GM08714 (cell line): ENCODE measurements around the gene GNG7.
A peak's percentile ranks its signal among the peaks of the same experiment; 100 is the strongest.

Experiments used
- H3K4me3 ChIP-seq: fragments of 200-500 bp; sonication (Bioruptor generic); 2 replicates; pipeline ENCODE4 v1.5.1; 2014; ENCODE audit warnings: mild to moderate bottlenecking, low read length, inconsistent platforms
- ZNF274 ChIP-seq: IDR thresholded peaks from 2 replicates; pipeline ENCODE4 v1.6.1; 2012; ENCODE audit warnings: mild to moderate bottlenecking, low read depth, low read length

The GNG7 gene

DNA sequence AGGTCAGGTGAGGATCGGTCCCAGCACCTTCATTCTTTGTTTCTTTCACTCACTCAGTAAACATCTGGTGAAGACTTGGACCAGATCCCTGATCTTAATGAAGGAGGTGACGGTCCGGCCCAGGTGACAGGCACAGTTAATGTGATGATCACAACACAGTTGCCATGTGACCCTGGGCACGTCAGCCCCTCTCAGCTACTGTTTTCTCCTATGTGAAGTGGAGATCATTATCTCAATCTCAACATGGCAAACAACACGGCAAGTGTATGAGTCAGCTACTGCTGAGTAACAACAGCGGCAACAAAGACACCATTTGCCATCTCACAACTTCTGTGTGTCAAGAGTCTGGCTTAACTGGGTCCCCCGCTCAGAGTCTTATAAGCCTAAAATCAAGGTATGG lies 74.6 kb downstream of the GNG7 start:
- TF ChIP-seq ZNF274, result no peak
- H3K4me3 ChIP-seq, result no peak overlapping the region

DNA sequence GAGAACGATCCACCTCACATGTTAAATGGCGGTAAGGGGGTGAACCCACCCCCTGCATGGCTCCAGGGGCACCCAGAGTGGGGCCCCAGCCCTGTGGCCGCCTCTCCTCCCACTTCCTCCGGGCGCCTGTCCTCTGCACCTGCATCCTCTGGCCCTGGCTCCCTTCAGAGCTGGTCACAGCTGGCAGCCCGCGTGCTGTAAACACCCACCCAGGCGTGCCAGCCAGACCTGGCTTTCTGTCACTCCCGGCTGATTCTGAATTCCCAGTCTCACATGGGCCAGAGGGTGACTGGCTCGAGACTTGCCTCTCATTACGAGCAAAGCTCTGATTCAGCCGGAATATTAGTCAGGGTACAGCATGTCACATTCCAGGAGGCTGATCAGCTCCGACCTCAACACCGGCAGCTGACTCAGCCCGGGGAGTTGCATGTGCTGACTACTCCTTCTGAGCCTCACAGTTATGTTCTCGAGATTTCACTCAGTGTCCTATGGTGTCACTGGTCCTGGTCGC lies 75.1 kb downstream of the GNG7 start:
- TF ChIP-seq ZNF274, result no peak
- H3K4me3 ChIP-seq, result no peak overlapping the region

DNA sequence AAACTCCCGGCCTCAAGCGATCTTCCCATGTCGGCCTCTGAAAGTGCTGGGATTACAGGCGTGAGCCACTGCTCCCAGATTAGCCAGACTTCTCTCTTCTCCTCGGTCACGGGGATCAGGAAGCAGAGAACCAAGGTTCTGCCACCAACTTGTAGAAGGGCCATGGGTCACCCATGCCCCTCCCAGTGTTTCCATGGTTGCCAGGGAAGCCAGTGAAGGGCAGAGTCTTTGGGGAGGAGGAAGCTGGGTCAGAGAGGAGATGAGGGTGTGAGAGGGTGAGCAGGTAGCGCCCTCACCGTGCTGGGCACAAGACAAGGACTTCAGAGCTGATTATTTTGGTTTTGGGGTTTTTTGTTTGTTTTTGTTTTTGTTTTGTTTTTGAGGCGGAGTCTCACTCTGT lies 77.1 kb downstream of the GNG7 start:
- H3K4me3 ChIP-seq, result no peak overlapping the region
- no peak for TF ChIP-seq ZNF274

DNA sequence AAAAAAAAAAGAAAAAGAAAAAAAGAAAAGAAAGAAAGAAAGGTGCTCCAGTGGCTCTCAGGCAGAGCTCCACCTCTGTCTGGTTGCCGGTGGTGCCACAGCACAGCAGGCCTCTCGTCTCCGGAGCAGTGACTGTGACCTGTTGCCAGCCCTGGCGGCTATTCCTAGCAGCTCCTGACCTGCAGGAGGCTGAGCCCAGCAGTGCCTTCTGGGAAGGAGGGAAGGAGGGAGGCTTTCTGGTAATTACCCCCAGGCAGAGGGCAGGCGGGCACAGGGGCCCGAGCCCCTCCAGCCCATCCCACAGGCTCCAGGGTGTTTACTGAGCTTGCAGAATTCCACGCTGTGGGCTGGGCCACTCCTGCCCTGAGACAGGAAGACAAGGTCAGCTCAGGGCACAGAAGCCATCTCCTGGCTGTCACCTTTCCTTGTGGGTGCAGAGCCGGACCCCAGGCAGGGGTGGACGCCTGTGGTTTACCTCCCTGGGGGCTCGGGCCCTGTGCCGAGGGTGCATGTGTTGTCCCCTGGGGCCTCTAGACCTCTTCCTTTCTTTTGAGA lies 77.9 kb downstream of the GNG7 start:
- TF ChIP-seq ZNF274, result no peak
- no peak overlapping the region for H3K4me3 ChIP-seq

DNA sequence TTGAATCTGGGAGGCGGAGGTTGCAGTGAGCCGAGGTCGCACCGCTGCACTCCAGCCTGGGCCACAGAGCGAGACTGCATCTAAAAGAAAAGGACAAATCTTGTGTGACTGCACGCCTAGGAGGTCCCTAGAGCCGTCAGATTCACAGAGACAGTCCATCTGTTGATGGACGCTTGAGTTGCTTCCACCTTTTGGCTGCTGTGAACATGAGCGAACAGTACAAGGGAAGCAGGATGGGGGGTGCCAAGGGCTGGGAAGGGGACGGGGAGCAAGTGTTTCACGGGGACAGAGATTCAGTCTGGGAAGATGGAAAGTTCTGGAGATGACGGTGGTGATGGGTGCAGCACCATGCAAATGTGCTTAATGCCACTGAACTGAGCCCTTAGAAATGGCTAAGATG lies 78.7 kb downstream of the GNG7 start:
- no peak for TF ChIP-seq ZNF274
- H3K4me3 ChIP-seq, result no peak overlapping the region

DNA sequence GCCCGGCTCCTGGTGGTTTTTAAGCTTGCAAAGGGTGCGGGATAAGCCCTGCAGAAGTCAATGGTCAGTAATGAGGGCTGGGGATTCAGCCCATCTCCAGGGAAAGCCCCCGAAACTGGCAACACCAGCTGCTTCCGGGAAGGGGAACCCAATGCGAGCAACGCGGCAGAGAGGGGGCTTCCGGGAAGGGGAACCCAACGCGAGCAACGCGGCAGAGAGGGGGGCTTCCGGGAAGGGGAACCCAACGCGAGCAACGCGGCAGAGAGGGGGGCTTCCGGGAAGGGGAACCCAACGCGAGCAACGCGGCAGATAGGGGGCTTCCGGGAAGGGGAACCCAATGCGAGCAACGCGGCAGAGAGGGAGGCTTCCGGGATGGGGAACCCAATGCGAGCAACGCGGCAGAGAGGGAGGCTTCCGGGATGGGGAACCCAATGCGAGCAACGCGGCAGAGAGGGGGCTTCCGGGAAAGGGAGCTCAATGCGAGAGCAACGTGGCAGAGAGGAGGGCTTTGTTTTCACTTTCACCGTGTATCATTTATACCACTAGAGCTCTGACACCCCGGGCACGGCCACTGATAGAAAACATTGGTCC lies 80.0 kb downstream of the GNG7 start:
- peak overlapping the region; percentile 33; the same call in 1 of the 2 replicates for H3K4me3 ChIP-seq

DNA sequence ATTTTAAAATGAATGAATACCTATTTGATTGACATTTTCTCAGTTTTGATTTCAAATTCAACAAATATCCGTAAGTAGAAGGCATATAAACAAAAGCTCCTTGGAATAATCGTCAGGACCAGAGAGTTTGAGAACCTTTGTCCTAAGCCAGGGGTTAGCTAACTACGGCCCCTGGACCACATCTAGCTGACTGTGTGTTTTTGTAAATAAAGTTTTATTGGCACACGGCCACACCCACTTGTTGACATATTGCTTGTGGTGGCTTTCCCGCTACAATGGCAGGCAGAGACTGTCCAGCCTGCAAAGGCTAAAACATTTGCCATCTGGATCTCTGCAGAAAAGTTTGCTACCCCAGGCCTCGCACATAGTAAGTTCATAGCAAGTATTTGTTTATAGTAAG lies 83.4 kb downstream of the GNG7 start:
- no peak overlapping the region for H3K4me3 ChIP-seq
- no peak for TF ChIP-seq ZNF274

DNA sequence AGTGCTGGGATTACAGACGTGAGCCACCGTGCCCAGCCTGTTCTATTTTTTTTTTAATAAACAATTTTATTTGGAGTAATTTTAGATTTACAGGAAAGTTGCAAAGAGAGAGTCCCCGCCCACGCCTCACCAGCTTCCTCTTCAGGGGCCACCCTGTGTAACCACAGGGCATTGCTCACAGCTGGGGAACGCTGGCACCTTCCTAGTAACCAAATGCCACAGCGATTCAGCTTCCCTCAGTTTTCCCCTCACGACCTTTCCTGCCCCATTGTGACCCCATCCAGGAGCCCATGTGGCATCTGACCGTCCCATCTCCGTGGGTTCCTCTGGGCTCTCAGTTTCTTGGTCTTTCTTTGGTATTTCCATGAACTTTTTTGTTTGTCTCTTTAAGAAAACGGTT lies 83.9 kb downstream of the GNG7 start:
- TF ChIP-seq ZNF274, result no peak
- no peak overlapping the region for H3K4me3 ChIP-seq

DNA sequence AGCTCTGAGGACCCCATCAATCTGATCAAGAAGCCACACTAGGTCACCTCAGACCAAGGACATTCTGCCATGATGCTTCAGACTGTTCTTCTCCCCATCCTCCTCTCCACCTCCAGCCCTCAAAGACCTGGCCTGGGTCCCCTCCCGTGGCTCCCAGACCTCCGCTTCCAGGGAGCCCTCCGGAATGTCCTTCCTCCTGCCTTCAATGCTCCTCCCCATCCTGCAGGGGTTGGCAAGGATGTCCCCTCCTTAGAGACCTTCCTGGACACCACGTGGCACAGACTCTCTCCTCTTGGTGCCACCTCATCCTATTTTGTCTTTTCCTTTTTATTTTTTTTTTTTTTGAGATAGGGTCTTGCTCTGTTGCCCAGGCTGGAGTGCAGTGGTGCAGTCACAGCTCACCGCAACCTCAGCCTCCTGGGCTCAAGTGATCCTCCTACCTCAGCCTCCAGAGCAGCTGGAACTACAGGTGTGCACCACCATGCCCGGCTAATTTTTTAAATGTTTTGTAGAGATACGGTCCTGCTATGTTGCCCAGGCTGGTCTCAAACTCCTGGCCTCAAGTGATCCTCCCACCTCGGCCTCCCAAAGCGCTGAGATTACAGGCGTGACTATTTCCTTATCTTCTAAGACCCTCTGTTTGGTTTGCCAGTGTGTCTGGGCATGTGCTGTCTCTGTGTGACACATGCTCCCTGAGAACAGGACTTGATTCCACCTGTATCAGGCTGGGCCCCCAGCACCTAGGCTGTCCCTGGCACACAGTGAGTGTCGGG lies 84.9 kb downstream of the GNG7 start:
- no peak overlapping the region for H3K4me3 ChIP-seq
- no peak for TF ChIP-seq ZNF274

DNA sequence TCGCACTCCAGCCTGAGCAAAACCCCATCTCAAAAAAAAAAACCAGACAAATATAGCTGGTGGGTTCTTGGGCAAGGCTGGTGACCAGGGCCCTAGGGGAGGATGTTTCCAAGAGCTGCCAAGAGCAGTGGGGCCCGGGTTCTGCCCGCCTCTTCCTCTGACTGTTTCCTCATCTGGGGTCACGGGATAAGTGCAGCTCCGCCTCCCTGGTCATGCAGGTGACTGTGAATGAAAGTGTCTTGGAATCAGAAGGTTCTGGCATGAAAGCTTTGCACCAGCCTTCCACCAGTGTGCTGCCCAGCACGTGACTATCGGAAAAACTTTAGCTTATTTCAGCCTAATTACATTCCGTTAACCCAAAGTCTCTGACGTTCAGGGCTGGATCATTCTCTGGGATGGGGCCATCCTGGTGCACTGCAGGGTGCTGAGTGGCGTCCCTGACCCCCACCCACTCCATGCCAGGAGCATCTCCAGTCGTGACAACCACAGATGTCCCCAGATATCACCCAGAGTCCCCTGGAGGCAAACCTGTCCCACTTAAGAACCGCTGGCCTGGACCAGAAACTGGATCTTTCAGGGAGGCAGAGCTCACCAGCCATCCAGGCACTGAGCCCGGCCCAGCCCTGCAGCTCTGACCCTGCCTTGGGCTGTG lies 85.6 kb downstream of the GNG7 start:
- TF ChIP-seq ZNF274, result no peak
- H3K4me3 ChIP-seq, result no peak overlapping the region

DNA sequence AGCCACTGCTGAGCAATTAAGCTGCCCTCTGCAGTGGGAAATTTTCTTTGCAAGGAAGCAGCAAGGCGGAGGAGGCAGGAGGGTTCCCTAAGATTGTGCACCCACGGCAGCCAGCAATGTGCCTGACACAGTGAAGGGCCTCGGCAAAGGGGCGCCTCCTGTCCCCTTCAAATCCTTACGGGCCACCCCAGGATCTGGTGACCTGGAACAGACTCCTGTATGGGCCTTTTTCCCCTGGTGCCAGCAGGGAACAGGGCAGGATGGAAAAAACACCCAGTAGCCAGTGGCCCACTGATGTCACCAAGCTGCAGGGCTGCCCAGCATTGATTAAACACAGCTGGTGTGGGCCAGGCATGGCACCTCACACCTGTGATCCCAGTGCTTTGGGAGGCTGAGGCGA lies 86.7 kb downstream of the GNG7 start:
- H3K4me3 ChIP-seq, result no peak overlapping the region
- no peak for TF ChIP-seq ZNF274

DNA sequence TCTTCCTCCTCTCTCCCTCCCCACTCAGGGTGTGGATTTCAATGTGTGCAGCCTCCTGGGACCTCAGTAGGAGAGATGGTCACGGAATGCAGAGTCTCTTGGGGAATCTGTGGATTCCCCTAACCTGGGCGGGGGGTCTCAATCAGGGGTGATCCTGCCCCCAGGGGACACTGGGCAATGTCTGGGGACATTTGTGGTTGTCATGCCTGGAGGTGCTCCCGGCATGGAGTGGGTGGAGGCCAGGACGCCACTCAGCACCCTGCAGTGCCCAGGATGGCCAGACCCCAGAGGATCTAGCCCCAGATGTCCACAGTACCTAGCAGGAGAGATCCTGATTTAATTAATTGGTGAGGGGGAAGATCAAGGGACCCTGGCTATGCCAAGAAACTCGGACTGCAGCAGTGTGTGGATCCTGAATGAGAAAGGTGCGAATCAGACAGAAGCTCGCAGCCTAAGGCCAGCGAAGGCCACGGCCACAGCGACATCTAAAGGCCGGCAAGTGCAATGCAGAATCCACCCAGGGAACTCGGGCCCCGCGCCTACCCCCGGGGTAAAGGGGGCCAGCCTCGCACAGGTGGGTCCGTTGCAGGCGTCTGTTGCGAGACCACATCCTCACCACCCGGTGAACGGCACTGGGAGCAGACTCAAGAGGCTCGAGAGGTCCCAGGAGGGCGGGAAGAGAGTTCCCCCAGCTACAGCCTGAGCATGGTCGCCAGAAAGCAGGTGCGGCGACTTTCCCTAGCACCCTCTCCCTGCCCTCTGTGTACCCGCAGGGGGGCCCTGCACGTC lies 88.8 kb downstream of the GNG7 start:
- TF ChIP-seq ZNF274, result no peak
- no peak overlapping the region for H3K4me3 ChIP-seq

DNA sequence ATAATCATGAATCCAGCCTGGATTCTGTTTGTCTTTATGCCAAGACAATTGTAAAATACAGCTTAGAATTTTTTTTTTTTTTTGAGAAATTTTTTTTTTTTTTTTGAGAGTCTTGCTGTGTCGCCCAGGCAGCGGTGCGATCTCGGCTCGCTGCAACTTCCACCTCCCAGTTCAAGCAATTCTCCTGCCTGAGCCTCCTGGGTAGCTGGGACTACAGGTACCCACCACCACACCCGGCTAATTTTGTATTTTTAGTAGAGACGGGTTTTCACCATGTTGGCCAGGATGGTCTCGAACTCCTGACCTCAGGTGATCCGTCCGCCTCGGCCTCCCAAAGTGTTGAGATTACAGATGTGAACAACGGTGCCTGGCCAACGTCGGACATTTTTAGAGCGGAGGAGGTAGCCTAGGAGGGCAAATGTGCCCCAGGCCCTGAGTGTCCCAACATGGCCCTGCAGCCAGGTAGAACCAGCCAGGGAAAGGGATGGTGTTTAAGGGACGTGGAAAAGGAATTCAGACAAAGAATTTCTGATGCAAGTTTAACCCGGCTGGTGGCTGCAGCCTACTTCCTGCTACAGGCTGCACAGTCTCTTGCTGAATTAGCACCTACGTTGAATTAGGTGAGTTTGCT lies 89.8 kb downstream of the GNG7 start:
- H3K4me3 ChIP-seq, result no peak overlapping the region
- TF ChIP-seq ZNF274, result no peak
